Testis (tissue), 2 donors: ENCODE data around the gene ULK3.

Experiments used
- CTCF ChIP-seq, 3 experiments: fragments of 450-650 bp in 2 of 3; fragments of 200-600 bp in 1 of 3; sonication (generic) in 1 of 3; IDR thresholded peaks; one replicate each; pipeline ENCODE4 v1.5.1; 2016 to 2019; ENCODE audit warnings: antibody characterized with exemption in 3 of 3, mild to moderate bottlenecking in 2 of 3, moderate library complexity in 1 of 3
- POLR2A ChIP-seq: fragments of 450-650 bp; IDR thresholded peaks from one replicate; pipeline ENCODE4 v1.6.1; 2017; ENCODE audit warnings: antibody characterized with exemption, mild to moderate bottlenecking, moderate library complexity

GRCh38 chr15:74838137-74838516 lies 4.8 kb downstream of the ULK3 start:
- TF ChIP-seq POLR2A: no peak
- no peak for TF ChIP-seq CTCF (IDR thresholded peaks at IDR 0.05)
